OCI-LY1 (cell line): Measurements from ENCODE around the gene ZIM2.

ENCODE experiments used
- CTCF ChIP-seq: fragments of 200-600 bp; sonication (generic), shearing (Covaris generic); IDR thresholded peaks from 2 replicates; pipeline ENCODE4 v1.5.1; 2017; ENCODE audit warnings: mild to moderate bottlenecking, antibody characterized with exemption, low read length, moderate library complexity, mixed read lengths
- EZH2 ChIP-seq: fragments of 200-600 bp; sonication (generic), shearing (Covaris generic); IDR thresholded peaks from 2 replicates; pipeline ENCODE4 v1.8.0; 2017; ENCODE audit warnings: borderline replicate concordance, mixed run types, mild to moderate bottlenecking, antibody characterized with exemption, low read length, moderate library complexity, mixed read lengths

DNA sequence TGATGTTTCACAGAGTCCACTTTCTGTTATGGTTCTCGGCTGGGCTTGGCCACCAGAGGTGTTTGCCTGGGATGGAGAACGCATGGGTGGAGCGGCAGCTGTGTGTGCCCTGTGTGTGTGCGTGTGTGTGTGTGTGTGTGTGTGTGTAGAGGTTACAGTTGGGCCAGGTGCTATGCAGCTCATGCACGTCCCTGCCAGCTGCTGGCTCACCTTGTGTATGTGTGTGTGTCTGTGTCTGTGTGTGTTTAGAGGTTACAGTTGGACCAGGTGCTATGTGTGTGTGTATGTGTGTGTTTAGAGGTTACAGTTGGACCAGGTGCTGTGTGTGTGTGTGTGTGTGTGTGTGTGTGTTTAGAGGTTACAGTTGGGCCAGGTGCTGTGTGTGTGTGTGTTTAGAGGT, 33.0 kb upstream of the ZIM2 start:
- TF ChIP-seq CTCF (no peak), EZH2 (no peak)
